Measurements from ENCODE around the gene RNF217.

Gene RNF217

DNA sequence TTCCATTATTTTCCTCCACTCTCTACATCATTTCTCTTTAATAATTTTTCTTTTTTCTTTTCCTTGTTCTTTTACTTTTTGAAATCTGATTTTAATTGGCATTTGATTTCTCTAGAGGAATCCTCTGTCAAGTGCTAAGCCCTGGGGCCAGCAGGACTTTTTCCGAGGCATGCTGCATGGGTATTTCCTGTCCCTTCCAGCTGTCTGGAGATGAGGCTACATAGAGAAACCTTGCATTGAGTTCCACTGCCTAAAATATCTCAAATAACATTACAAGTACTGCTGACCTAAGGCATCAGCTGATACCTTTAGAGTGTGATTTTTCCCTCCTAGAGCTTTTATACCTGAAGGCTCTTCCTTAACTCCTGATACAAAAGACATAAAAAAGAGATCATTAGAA is 6.2 kb downstream of the RNF217 start:
- DNase-seq (ENCODE audit: low read depth, low spot score), result no peak
- H3K4me3 ChIP-seq (ENCODE audit: low read depth, low read length), result no peak overlapping the region
- TF ChIP-seq, protein P1, sequence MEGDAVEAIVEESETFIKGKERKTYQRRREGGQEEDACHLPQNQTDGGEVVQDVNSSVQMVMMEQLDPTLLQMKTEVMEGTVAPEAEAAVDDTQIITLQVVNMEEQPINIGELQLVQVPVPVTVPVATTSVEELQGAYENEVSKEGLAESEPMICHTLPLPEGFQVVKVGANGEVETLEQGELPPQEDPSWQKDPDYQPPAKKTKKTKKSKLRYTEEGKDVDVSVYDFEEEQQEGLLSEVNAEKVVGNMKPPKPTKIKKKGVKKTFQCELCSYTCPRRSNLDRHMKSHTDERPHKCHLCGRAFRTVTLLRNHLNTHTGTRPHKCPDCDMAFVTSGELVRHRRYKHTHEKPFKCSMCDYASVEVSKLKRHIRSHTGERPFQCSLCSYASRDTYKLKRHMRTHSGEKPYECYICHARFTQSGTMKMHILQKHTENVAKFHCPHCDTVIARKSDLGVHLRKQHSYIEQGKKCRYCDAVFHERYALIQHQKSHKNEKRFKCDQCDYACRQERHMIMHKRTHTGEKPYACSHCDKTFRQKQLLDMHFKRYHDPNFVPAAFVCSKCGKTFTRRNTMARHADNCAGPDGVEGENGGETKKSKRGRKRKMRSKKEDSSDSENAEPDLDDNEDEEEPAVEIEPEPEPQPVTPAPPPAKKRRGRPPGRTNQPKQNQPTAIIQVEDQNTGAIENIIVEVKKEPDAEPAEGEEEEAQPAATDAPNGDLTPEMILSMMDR (IDR thresholded peaks at IDR 0.05; ENCODE audit: low read depth, low read length), result no peak
- in situ Hi-C loops (cut with HindIII; ENCODE audit: low sequenced_read_pairs), result no loop called here

DNA sequence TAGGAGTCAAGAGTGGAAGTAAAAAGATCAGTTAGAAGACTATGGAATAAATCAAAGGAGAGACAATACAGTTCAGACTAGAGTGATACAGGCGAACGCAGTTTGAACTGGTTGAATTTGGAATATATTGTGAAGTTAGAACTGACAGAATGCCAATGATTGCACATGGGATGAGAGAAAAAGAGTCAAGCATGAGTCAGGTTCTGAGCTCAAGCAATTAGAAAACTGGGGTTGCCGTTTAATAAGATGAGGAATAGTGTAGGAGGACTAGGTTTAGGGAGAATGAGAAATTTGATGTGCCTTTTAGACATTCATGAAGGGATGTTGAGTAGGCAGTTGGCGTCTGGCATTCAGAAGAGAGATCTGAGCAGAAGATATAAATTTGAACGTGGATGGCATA is 8.0 kb downstream of the RNF217 start:
- DNase-seq (ENCODE audit: low read depth, low spot score), result no peak
- no peak overlapping the region for H3K4me3 ChIP-seq (ENCODE audit: low read depth, low read length)
- TF ChIP-seq, protein P1 (IDR thresholded peaks at IDR 0.05; ENCODE audit: low read depth, low read length), result no peak
- in situ Hi-C loops (cut with HindIII; ENCODE audit: low sequenced_read_pairs), result no loop called here

DNA sequence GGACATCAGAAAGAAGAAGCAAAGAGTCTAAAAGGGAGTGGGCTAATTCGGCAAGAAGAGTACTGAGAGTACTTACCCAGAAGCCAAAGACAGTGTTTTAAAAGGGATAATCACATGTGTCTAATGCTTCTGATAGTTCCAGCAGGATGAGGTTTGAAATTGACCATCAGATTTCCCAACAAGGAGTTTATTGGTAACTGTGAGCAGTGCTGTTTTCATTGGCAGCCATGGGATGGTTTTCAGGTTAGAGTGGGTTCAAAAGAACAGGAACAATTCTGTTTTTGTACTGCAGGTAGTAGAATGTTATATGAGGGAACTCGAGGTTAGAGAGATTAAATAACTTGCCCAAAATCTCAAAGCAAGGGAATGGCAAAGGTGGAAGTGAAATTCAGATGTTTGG is 8.5 kb downstream of the RNF217 start:
- TF ChIP-seq, protein P1 (IDR thresholded peaks at IDR 0.05; ENCODE audit: low read depth, low read length), result no peak

DNA sequence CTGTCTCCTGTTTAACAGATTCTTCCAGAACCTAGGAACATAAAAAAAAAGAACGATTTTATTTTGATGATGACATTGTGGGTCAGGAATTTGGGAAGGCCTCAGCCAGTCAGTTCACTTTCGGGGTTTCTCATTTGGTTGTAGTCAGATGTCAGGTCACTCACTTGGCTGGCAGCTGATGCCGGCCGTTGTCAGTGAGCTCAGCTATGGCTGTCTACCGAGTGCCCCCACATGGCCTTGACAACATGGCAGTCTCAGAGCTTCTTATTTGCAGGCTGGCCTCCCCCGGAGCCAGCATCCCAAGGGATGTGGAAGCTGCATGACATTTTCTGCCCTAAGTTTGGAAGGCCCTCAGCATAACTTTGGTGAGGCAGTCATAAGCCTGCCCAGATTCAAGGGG is 11.5 kb downstream of the RNF217 start:
- no peak for DNase-seq (ENCODE audit: low read depth, low spot score)
- TF ChIP-seq, protein P1 (IDR thresholded peaks at IDR 0.05; ENCODE audit: low read depth, low read length), result no peak
- in situ Hi-C loops (cut with HindIII; ENCODE audit: low sequenced_read_pairs), result no loop called here
- no peak overlapping the region for H3K4me3 ChIP-seq (ENCODE audit: low read depth, low read length)

More for the DNA sequence above, 8.5 kb downstream of the RNF217 start:
- DNase-seq (ENCODE audit: low read depth, low spot score), result no peak
- no peak overlapping the region for H3K4me3 ChIP-seq (ENCODE audit: low read depth, low read length)
- in situ Hi-C loops (cut with HindIII; ENCODE audit: low sequenced_read_pairs), result no loop called here

DNA sequence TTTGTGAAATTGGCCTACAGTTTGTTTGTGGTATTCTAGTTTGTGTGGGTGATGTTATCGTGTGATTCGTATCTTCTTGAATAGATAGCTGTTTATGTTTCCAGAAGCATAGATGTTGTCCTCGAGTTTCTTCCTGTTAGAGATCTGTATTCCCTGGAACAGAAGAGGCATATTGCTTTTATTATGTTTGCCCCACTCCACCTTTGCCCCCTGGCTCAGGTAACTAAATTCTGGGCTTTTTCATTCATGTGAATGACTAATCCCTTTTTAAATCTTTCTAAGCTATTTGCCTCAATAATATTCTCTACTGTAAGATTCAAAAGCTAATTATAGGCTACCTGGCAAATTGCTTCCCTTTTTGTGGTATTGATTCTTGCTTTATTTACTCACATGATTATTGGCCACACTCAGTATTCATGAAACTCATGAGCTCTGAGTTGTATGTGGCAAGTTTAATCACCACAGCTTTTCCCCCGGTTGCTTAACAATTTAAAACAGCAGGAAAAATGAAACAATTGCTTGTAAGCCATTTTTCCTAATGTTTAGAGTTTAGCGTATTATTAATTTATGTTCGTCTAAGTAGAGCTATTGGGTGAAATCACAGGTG is 12.6 kb downstream of the RNF217 start:
- H3K4me3 ChIP-seq (ENCODE audit: low read depth, low read length), result no peak overlapping the region
- no peak for DNase-seq (ENCODE audit: low read depth, low spot score)
- in situ Hi-C loops (cut with HindIII; ENCODE audit: low sequenced_read_pairs), result no loop called here
- TF ChIP-seq, protein P1 (IDR thresholded peaks at IDR 0.05; ENCODE audit: low read depth, low read length), result no peak

DNA sequence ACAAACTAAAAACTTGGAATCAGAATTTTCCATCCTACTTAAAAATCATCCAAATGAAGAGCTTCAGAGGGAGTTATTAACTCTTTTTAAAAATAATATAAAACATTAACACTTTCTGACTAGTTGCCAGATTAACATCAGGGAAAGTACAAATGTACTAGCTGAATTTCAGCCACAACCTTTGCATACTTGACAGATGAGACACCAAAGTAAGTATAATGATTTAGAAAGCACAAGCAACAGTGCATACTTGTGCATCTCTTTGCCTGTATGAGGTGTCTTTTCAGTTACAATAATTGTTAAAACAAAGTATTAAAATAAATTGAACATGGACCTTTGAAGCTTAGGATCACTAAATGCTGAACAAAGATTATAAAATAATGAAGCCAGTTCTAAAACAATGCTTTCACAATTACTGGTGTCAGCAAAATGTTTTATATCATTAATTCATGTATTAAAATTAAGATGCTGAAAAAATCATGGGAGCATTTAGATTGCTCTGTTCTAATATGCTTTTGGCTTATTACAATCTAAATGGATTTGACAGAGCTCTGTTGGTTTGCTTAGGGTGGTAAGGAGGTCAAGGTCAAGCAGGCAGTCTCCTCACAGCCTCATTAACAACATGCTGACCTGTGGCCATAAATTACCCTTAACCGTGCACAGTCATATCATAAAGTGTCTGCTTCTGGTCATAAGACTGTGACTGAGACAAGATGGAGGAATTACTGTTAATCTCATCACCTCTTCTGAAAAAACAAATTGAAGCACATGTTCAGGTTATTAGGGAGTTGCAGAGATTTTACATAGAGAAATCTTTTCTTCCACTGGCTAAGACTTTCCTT is 15.1 kb downstream of the RNF217 start:
- in situ Hi-C loops (cut with HindIII; ENCODE audit: low sequenced_read_pairs), result no loop called here
- H3K4me3 ChIP-seq (ENCODE audit: low read depth, low read length), result no peak overlapping the region
- peak; percentile 62 for DNase-seq (ENCODE audit: low read depth, low spot score)
- TF ChIP-seq, protein P1 (IDR thresholded peaks at IDR 0.05; ENCODE audit: low read depth, low read length), result no peak
